Ascending aorta (tissue), 2 donors: Measurements from ENCODE around the gene GPS1. TPM values are rescaled to one million over a fixed set of nuclear protein-coding genes. Genes with fewer than 3 reads are reported as not detected.
A peak's percentile ranks its signal among the peaks of the same experiment; 100 is the strongest.

Experiments
- DNase-seq, 2 donors: peaks; one replicate each; pipeline ENCODE4 v3.0.0-alpha.2; 2019; ENCODE audit warnings: low spot score in 2 of 2
- H3K27ac ChIP-seq, 2 donors: fragments of 200-600 bp; sonication (generic); one replicate each; pipeline ENCODE4 v1.5.1; 2016 to 2017; ENCODE audit warnings: mild to moderate bottlenecking in 1 of 2
- H3K27me3 ChIP-seq: fragments of 200-600 bp; sonication (generic); one replicate; pipeline ENCODE4 v1.5.1; 2017
- H3K36me3 ChIP-seq, 2 donors: fragments of 200-600 bp; sonication (generic); one replicate each; pipeline ENCODE4 v1.5.1; 2016
- H3K4me1 ChIP-seq, 2 donors: fragments of 200-600 bp; sonication (generic); one replicate each; pipeline ENCODE4 v1.5.1; 2016 to 2017; ENCODE audit warnings: mild to moderate bottlenecking in 1 of 2
- H3K4me3 ChIP-seq, 2 donors: fragments of 200-600 bp; sonication (generic); one replicate each; pipeline ENCODE4 v1.5.1; 2016 to 2017; ENCODE audit warnings: mild to moderate bottlenecking in 1 of 2
- H3K9me3 ChIP-seq, 2 donors: fragments of 200-600 bp; sonication (generic); one replicate each; pipeline ENCODE4 v1.5.1; 2016
- intact Hi-C: fragments of 100-400 bp; cut with DNase I; formaldehyde crosslinking; loops from one replicate; pipeline ENCODE4 v1.15.1; 2023
- total RNA-seq: library from RNA; depleted of rRNA; stranded (reverse); fragments of >200 nt; gene quantifications from one replicate; pipeline ENCODE4 v1.1.0, GENCODE V29; 2016
- TF ChIP-seq, protein P1 (sequence below), 3 experiments: fragments of 200-600 bp in 2 of 3; fragments of 450-650 bp in 1 of 3; sonication (generic) in 2 of 3; IDR thresholded peaks; one replicate each; pipeline ENCODE4 v1.5.1; 2016 to 2019; ENCODE audit warnings: antibody characterized with exemption in 3 of 3, mild to moderate bottlenecking in 1 of 3, moderate library complexity in 1 of 3

GPS1 gene
- total RNA-seq, 1 donor from 2014 or later: 42.1 TPM

- TF ChIP-seq, protein P1, sequence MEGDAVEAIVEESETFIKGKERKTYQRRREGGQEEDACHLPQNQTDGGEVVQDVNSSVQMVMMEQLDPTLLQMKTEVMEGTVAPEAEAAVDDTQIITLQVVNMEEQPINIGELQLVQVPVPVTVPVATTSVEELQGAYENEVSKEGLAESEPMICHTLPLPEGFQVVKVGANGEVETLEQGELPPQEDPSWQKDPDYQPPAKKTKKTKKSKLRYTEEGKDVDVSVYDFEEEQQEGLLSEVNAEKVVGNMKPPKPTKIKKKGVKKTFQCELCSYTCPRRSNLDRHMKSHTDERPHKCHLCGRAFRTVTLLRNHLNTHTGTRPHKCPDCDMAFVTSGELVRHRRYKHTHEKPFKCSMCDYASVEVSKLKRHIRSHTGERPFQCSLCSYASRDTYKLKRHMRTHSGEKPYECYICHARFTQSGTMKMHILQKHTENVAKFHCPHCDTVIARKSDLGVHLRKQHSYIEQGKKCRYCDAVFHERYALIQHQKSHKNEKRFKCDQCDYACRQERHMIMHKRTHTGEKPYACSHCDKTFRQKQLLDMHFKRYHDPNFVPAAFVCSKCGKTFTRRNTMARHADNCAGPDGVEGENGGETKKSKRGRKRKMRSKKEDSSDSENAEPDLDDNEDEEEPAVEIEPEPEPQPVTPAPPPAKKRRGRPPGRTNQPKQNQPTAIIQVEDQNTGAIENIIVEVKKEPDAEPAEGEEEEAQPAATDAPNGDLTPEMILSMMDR (IDR thresholded peaks at IDR 0.05): no peak
- Histone ChIP-seq H3K9me3 (no peaks in the 10 kb centered on the region), H3K27me3 (peaks cover 8% of the 10 kb centered on the region), H3K27ac (no peak within 1 kb of the TSS), H3K4me3 (peak within 1 kb of the TSS; percentile 52 to 71), H3K36me3 (no peaks in the 10 kb centered on the region), H3K4me1 (peaks cover 16 to 24% of the 10 kb centered on the region in 2 donors)
- DNase-seq: no peak
- intact Hi-C loops: no loop called here
Observed at GRCh38 chr17:82031303-82031884, 20.3 kb upstream of the GPS1 start, which contains the start of gene RAC3. Gene RAC3, plus strand, starts transcription at chr17:82031678. Its CDS starts 84 bp downstream, at chr17:82031762.

DNA sequence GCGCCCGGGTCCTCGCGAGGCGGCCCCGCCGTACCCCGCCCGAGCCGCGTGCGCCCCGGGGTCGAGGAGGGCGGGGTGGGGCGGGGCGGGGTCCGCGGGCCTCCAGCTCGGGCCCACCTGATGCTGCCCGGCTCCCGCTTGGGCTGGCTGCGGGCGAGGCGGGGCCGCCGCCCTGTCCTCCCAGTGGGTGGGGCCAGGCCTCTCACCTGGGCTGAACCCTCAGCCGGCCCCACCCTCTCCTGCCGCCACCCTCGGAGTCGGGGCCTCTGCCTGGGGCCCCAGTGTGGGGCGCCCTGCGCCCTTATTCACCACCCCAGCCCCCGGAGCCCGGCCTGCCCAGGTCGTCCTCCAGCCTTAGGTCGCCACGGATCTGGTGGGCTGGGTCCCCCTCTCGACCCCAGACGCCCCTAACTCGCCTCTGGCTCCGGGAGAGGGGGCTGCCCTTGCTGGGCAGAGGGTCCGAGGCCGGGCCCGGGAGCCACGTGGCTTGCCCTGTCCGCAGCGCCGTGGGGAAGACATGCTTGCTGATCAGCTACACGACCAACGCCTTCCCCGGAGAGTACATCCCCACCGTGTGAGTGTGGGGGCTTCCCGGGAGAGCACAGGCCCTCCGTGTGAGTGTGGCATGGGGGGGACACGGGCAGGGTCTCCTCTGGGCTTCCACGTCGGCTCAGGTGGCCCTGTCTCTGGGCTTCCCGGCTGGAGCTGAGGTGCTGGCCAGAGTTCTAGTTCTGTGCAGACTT, 19.6 kb upstream of the GPS1 start:
- H3K36me3 ChIP-seq: no peaks in the 10 kb centered on the region
- peaks cover 8% of the 10 kb centered on the region for H3K27me3 ChIP-seq
- H3K9me3 ChIP-seq: no peaks in the 10 kb centered on the region
- intact Hi-C loops: no loop called here
- peak overlapping the region; percentile 14 to 45 for H3K4me3 ChIP-seq
- no peak for DNase-seq
- no peak overlapping the region for H3K27ac ChIP-seq
- peaks cover 21 to 30% of the 10 kb centered on the region in 2 donors for H3K4me1 ChIP-seq
- TF ChIP-seq, protein P1 (IDR thresholded peaks at IDR 0.05): no peak

- peaks cover 8% of the 10 kb centered on the region for H3K27me3 ChIP-seq
- H3K4me1 ChIP-seq: peaks cover 21 to 34% of the 10 kb centered on the region in 2 donors
- TF ChIP-seq, protein P1 (IDR thresholded peaks at IDR 0.05): no peak
- no peak overlapping the region for H3K27ac ChIP-seq
- H3K36me3 ChIP-seq: no peaks in the 10 kb centered on the region
- intact Hi-C loops: no loop called here
- H3K9me3 ChIP-seq: no peaks in the 10 kb centered on the region
- no peak overlapping the region for H3K4me3 ChIP-seq
- DNase-seq: no peak
Observed at GRCh38 chr17:82033359-82034085, 18.2 kb upstream of the GPS1 start.

GRCh38 chr17:82034371-82035011, 17.2 kb upstream of the GPS1 start:
- DNase-seq: no peak
- no peaks in the 10 kb centered on the region for H3K9me3 ChIP-seq
- H3K27ac ChIP-seq: no peak overlapping the region
- peaks cover 8% of the 10 kb centered on the region for H3K27me3 ChIP-seq
- H3K36me3 ChIP-seq: no peaks in the 10 kb centered on the region
- no peak overlapping the region for H3K4me3 ChIP-seq
- intact Hi-C loops: no loop called here
- TF ChIP-seq, protein P1 (IDR thresholded peaks at IDR 0.05): no peak
- peaks cover 21 to 34% of the 10 kb centered on the region in 2 donors for H3K4me1 ChIP-seq

GRCh38 chr17:82035488-82035887, 16.2 kb upstream of the GPS1 start:
- TF ChIP-seq, protein P1 (IDR thresholded peaks at IDR 0.05): no peak
- intact Hi-C loops: no loop called here
- DNase-seq: no peak

More at GRCh38 chr17:82035488-82035887, 16.2 kb upstream of the GPS1 start:
- no peaks in the 10 kb centered on the region for H3K36me3 ChIP-seq
- H3K27me3 ChIP-seq: peaks cover 8% of the 10 kb centered on the region
- no peak overlapping the region for H3K4me3 ChIP-seq
- peaks cover 17 to 28% of the 10 kb centered on the region in 2 donors for H3K4me1 ChIP-seq
- H3K27ac ChIP-seq: no peak overlapping the region
- no peaks in the 10 kb centered on the region for H3K9me3 ChIP-seq
